GM19193 (cell line): Measurements from ENCODE around the gene RBX1.

Source experiments
- POLR2A ChIP-seq: IDR thresholded peaks from 4 replicates; pipeline ENCODE4 v1.6.1; 2011; ENCODE audit not compliant: insufficient read depth, insufficient read length; ENCODE audit errors: extremely low read depth

RBX1 gene

GRCh38 chr22:40958299-40958698 is 7.1 kb downstream of the RBX1 start:
- no peak for TF ChIP-seq POLR2A

GRCh38 chr22:40960145-40960544 is 9.0 kb downstream of the RBX1 start:
- TF ChIP-seq POLR2A, result no peak

- TF ChIP-seq POLR2A, result no peak
Observed at GRCh38 chr22:40965936-40966725, 15.0 kb downstream of the RBX1 start.

GRCh38 chr22:40966726-40967085 is 15.5 kb downstream of the RBX1 start:
- no peak for TF ChIP-seq POLR2A

GRCh38 chr22:40967111-40967760 is 16.1 kb downstream of the RBX1 start:
- no peak for TF ChIP-seq POLR2A

- no peak for TF ChIP-seq POLR2A
Observed at GRCh38 chr22:40972587-40972986, 21.4 kb downstream of the RBX1 start.

- TF ChIP-seq POLR2A, result no peak
Observed at GRCh38 chr22:40973144-40973543, 22.0 kb downstream of the RBX1 start.

- TF ChIP-seq POLR2A, result no peak
Observed at GRCh38 chr22:40975366-40975765, 24.2 kb downstream of the RBX1 start.

- TF ChIP-seq POLR2A, result no peak
Observed at GRCh38 chr22:40976866-40977700, 25.9 kb downstream of the RBX1 start.

GRCh38 chr22:40979198-40979597 is 28.0 kb downstream of the RBX1 start:
- no peak for TF ChIP-seq POLR2A

GRCh38 chr22:40979871-40980270 is 28.7 kb downstream of the RBX1 start:
- TF ChIP-seq POLR2A, result no peak

GRCh38 chr22:40982482-40983385 is 31.6 kb downstream of the RBX1 start:
- no peak for TF ChIP-seq POLR2A

GRCh38 chr22:40991298-40991697 is 40.1 kb downstream of the RBX1 start:
- no peak for TF ChIP-seq POLR2A

- no peak for TF ChIP-seq POLR2A
Observed at GRCh38 chr22:40995821-40996220, 44.6 kb downstream of the RBX1 start.

- no peak for TF ChIP-seq POLR2A
Observed at GRCh38 chr22:40997520-40997919, 46.3 kb downstream of the RBX1 start.

GRCh38 chr22:41000040-41000565 is 48.9 kb downstream of the RBX1 start:
- TF ChIP-seq POLR2A, result no peak
